HG03342 (cell line): Measurements from ENCODE around the gene ST8SIA6.

Experiments
- ATAC-seq: cut with Tn5 transposase; IDR thresholded peaks from one replicate; pipeline ENCODE4 v1.9.1; 2021; ENCODE audit warnings: mild to moderate bottlenecking, moderate library complexity; ENCODE audit not compliant: unreplicated experiment

Gene ST8SIA6

GRCh38 chr10:17387861-17388503, 66.4 kb downstream of the ST8SIA6 start:
- ATAC-seq, result no peak

GRCh38 chr10:17386616-17387075, 67.7 kb downstream of the ST8SIA6 start:
- ATAC-seq, result no peak

GRCh38 chr10:17386021-17386420, 68.4 kb downstream of the ST8SIA6 start:
- no peak for ATAC-seq

- ATAC-seq, result no peak
These were observed 69.3 kb downstream of the ST8SIA6 start for GRCh38 chr10:17385066-17385465.

GRCh38 chr10:17383801-17384555, 70.4 kb downstream of the ST8SIA6 start:
- no peak for ATAC-seq

- ATAC-seq, result no peak
These were observed 72.8 kb downstream of the ST8SIA6 start for GRCh38 chr10:17381502-17382142.

- no peak for ATAC-seq
These were observed 73.5 kb downstream of the ST8SIA6 start for GRCh38 chr10:17380888-17381287.

- no peak for ATAC-seq
These were observed 74.4 kb downstream of the ST8SIA6 start for GRCh38 chr10:17380016-17380415.

- ATAC-seq, result no peak
These were observed 75.2 kb downstream of the ST8SIA6 start for GRCh38 chr10:17379151-17379690.

- peak; percentile 56 for ATAC-seq
These were observed 78.3 kb downstream of the ST8SIA6 start for GRCh38 chr10:17375936-17376584.

- no peak for ATAC-seq
These were observed 85.6 kb downstream of the ST8SIA6 start for GRCh38 chr10:17368708-17369272.

- ATAC-seq, result no peak
These were observed 87.7 kb downstream of the ST8SIA6 start for GRCh38 chr10:17366705-17367104.

GRCh38 chr10:17365402-17365801, 89.0 kb downstream of the ST8SIA6 start:
- ATAC-seq, result no peak

GRCh38 chr10:17358461-17358860, 95.9 kb downstream of the ST8SIA6 start:
- ATAC-seq, result no peak

- no peak for ATAC-seq
These were observed 96.6 kb downstream of the ST8SIA6 start for GRCh38 chr10:17357781-17358180.

- no peak for ATAC-seq
These were observed 97.6 kb downstream of the ST8SIA6 start for GRCh38 chr10:17356820-17357219.

- ATAC-seq, result no peak
These were observed 99.6 kb downstream of the ST8SIA6 start for GRCh38 chr10:17354781-17355180.

GRCh38 chr10:17353568-17354300, 100.7 kb downstream of the ST8SIA6 start:
- ATAC-seq, result no peak

- no peak for ATAC-seq
These were observed 101.8 kb downstream of the ST8SIA6 start for GRCh38 chr10:17352583-17352982.

GRCh38 chr10:17351506-17351905, 102.9 kb downstream of the ST8SIA6 start:
- ATAC-seq, result no peak
